Transverse colon (tissue), 4 donors: ENCODE results near the gene HS3ST1. TPM values are rescaled to one million over a fixed set of nuclear protein-coding genes. Genes with fewer than 3 reads are reported as not detected.

Experiments
- DNase-seq: peaks from one replicate; pipeline ENCODE4 v3.0.0-alpha.2; 2019
- H3K27ac ChIP-seq, 4 donors: fragments of 200-600 bp; sonication (generic); 2 replicates each; pipeline ENCODE4 v1.5.1; 2016 to 2018; ENCODE audit warnings: inconsistent platforms in 4 of 4
- H3K27me3 ChIP-seq: fragments of 200-600 bp; sonication (generic); 2 replicates; pipeline ENCODE4 v1.5.1; 2017; ENCODE audit warnings: inconsistent platforms
- H3K36me3 ChIP-seq, 4 donors: fragments of 200-600 bp; sonication (generic); 2 replicates each; pipeline ENCODE4 v1.5.1; 2017 to 2019; ENCODE audit warnings: inconsistent platforms in 4 of 4
- H3K4me1 ChIP-seq, 4 donors: fragments of 200-600 bp; sonication (generic); 2 replicates each; pipeline ENCODE4 v1.5.1; 2017 to 2020; ENCODE audit warnings: inconsistent platforms in 4 of 4
- H3K4me3 ChIP-seq, 4 donors: fragments of 200-600 bp; sonication (generic); 1 replicate in 1 of 4; 2 replicates in 3 of 4; pipeline versions ENCODE4 v1.5.1 to v1.6.1; 2017 to 2019; ENCODE audit warnings: inconsistent platforms in 4 of 4
- H3K9me3 ChIP-seq, 2 donors: fragments of 200-600 bp; sonication (generic); 2 replicates each; pipeline ENCODE4 v1.5.1; 2017 to 2019; ENCODE audit warnings: inconsistent platforms in 2 of 2
- CTCF ChIP-seq, 5 experiments: fragments of 200-600 bp in 3 of 5; fragments of 450-650 bp in 2 of 5; sonication (generic) in 3 of 5; IDR thresholded peaks; 1 replicate in 2 of 5; 2 replicates in 3 of 5; pipeline ENCODE4 v1.5.1; 2016 to 2017; ENCODE audit warnings: antibody characterized with exemption in 5 of 5, inconsistent platforms in 3 of 5, mild to moderate bottlenecking in 2 of 5, moderate library complexity in 1 of 5
- EP300 ChIP-seq: sonication (generic); formaldehyde crosslinking; IDR thresholded peaks from one replicate; pipeline ENCODE4 v1.6.1; 2017; ENCODE audit warnings: antibody characterized with exemption, low read depth
- POLR2A ChIP-seq: fragments of 450-650 bp; IDR thresholded peaks from one replicate; pipeline ENCODE4 v1.6.1; 2016; ENCODE audit warnings: antibody characterized with exemption, mild to moderate bottlenecking, moderate library complexity
- POLR2AphosphoS5 ChIP-seq, 3 donors: sonication (generic); formaldehyde crosslinking; IDR thresholded peaks; one replicate each; pipeline ENCODE4 v1.6.1; 2016; ENCODE audit warnings: antibody characterized with exemption in 3 of 3
- WGBS, 2 donors: methylation state at CpG; one replicate each; pipeline ENCODE4 v1.1.5; 2018; ENCODE audit warnings: low coverage in 1 of 2; 5-methylcytosine and 5-hydroxymethylcytosine counted together
- in situ Hi-C, 4 donors: fragments of 200-750 bp; cut with MboI; loops; one replicate each; pipeline versions ENCODE4 v1.15.0 to v1.15.1; 2017; ENCODE audit warnings: low sequenced_read_pairs in 3 of 4, low pct_ligation_motif_present in 1 of 4, low pct_unique_long_range_greater_than_20kb in 1 of 4
- intact Hi-C: fragments of 100-400 bp; cut with DNase I; formaldehyde crosslinking; loops from one replicate; pipeline ENCODE4 v1.15.1; 2023; ENCODE audit warnings: low total_unique reads
- total RNA-seq, 4 donors: library from RNA; depleted of rRNA; stranded (reverse); fragments of >200 nt; gene quantifications; one replicate each; pipeline ENCODE4 v1.1.0, GENCODE V29; 2016

HS3ST1 gene
- total RNA-seq, 4 donors from 2014 or later: 3.2 to 4.9 TPM; not detected in 2

- 46 to 64% methylated on average over 4 of the region's 4 CpGs for WGBS, 2 donors
- DNase-seq: peak; percentile 41
- Histone ChIP-seq H3K36me3 (no peaks in the 10 kb centered on the region), H3K27me3 (no peaks in the 10 kb centered on the region), H3K9me3 (no peaks in the 10 kb centered on the region), H3K27ac (peak overlapping the region in 2 of 4 donors; percentile 21 to 44), H3K4me3 (peak overlapping the region in 1 of 4 donors; percentile 4), H3K4me1 (no peaks in the 10 kb centered on the region)
- intact Hi-C loops: no loop called here
- TF ChIP-seq POLR2A: peak; percentile 25
- TF ChIP-seq POLR2AphosphoS5 (IDR thresholded peaks at IDR 0.05): peak in 2 of 3 donors; percentile 16 to 41
- TF ChIP-seq EP300: no peak
- in situ Hi-C loops: no loop called here
Measured at GRCh38 chr4:11471618-11472017, 42.9 kb upstream of the HS3ST1 start.

- WGBS, 2 donors: 75 to 84% methylated on average over 3 of the region's 3 CpGs
- H3K27ac ChIP-seq: peak overlapping the region in 2 of 4 donors; percentile 21 to 44
- intact Hi-C loops: no loop called here
- DNase-seq: no peak
- no peaks in the 10 kb centered on the region for H3K27me3 ChIP-seq
- H3K4me1 ChIP-seq: no peaks in the 10 kb centered on the region
- no peaks in the 10 kb centered on the region for H3K9me3 ChIP-seq
- in situ Hi-C loops: no loop called here
- no peak overlapping the region for H3K4me3 ChIP-seq
- no peak for TF ChIP-seq CTCF (IDR thresholded peaks at IDR 0.05)
- TF ChIP-seq POLR2AphosphoS5 (IDR thresholded peaks at IDR 0.05): no peak
- TF ChIP-seq EP300: no peak
- no peak for TF ChIP-seq POLR2A
- H3K36me3 ChIP-seq: no peaks in the 10 kb centered on the region
Measured at GRCh38 chr4:11471046-11471441, 42.4 kb upstream of the HS3ST1 start.

GRCh38 chr4:11470438-11471045 is 41.8 kb upstream of the HS3ST1 start:
- no peak for DNase-seq
- peak overlapping the region in 1 of 4 donors; percentile 21 for H3K27ac ChIP-seq
- no peaks in the 10 kb centered on the region for H3K9me3 ChIP-seq
- no peak overlapping the region for H3K4me3 ChIP-seq
- in situ Hi-C loops: no loop called here
- WGBS, 2 donors: 61% methylated on average over 4 of the region's 4 CpGs; no CpG with 5 or more reads in 1 of the 2 donors
- H3K27me3 ChIP-seq: no peaks in the 10 kb centered on the region
- intact Hi-C loops: no loop called here
- no peaks in the 10 kb centered on the region for H3K36me3 ChIP-seq
- H3K4me1 ChIP-seq: no peaks in the 10 kb centered on the region
- TF ChIP-seq POLR2A: no peak
- TF ChIP-seq EP300: no peak
- no peak for TF ChIP-seq POLR2AphosphoS5 (IDR thresholded peaks at IDR 0.05)
- no peak for TF ChIP-seq CTCF (IDR thresholded peaks at IDR 0.05)

GRCh38 chr4:11469650-11470437 is 41.1 kb upstream of the HS3ST1 start:
- no peak for TF ChIP-seq POLR2A
- TF ChIP-seq EP300: no peak
- no peaks in the 10 kb centered on the region for H3K36me3 ChIP-seq
- no peaks in the 10 kb centered on the region for H3K9me3 ChIP-seq
- no peak overlapping the region for H3K4me3 ChIP-seq
- intact Hi-C loops: no loop called here
- no peaks in the 10 kb centered on the region for H3K4me1 ChIP-seq
- DNase-seq: no peak
- H3K27me3 ChIP-seq: no peaks in the 10 kb centered on the region
- H3K27ac ChIP-seq: no peak overlapping the region
- WGBS, 2 donors: 68 to 78% methylated on average over 7 to 8 of the region's 8 CpGs
- in situ Hi-C loops: no loop called here

GRCh38 chr4:11468901-11469300 is 40.2 kb upstream of the HS3ST1 start:
- no peak for DNase-seq

More at GRCh38 chr4:11468901-11469300, 40.2 kb upstream of the HS3ST1 start:
- intact Hi-C loops: no loop called here
- Histone ChIP-seq H3K27me3 (no peaks in the 10 kb centered on the region), H3K9me3 (no peaks in the 10 kb centered on the region), H3K36me3 (no peaks in the 10 kb centered on the region), H3K4me3 (no peak overlapping the region), H3K4me1 (no peaks in the 10 kb centered on the region), H3K27ac (no peak overlapping the region)
- 50 to 69% methylated on average over 3 to 4 of the region's 4 CpGs for WGBS, 2 donors
- in situ Hi-C loops: no loop called here
- TF ChIP-seq CTCF (IDR thresholded peaks at IDR 0.05) (no peak), POLR2A (no peak), EP300 (no peak), POLR2AphosphoS5 (IDR thresholded peaks at IDR 0.05) (no peak)
